GM21529 (cell line): ENCODE results near the gene TNFRSF19.

ENCODE experiments used
- ATAC-seq: cut with Tn5 transposase; IDR thresholded peaks from one replicate; pipeline ENCODE4 v1.9.1; 2021; ENCODE audit not compliant: unreplicated experiment

TNFRSF19 gene

GRCh38 chr13:23600534-23600933 lies 30.3 kb downstream of the TNFRSF19 start:
- ATAC-seq = no peak

GRCh38 chr13:23605831-23606230 lies 35.6 kb downstream of the TNFRSF19 start:
- ATAC-seq = no peak

- no peak for ATAC-seq
Observed at GRCh38 chr13:23608138-23608537, 37.9 kb downstream of the TNFRSF19 start.

DNA sequence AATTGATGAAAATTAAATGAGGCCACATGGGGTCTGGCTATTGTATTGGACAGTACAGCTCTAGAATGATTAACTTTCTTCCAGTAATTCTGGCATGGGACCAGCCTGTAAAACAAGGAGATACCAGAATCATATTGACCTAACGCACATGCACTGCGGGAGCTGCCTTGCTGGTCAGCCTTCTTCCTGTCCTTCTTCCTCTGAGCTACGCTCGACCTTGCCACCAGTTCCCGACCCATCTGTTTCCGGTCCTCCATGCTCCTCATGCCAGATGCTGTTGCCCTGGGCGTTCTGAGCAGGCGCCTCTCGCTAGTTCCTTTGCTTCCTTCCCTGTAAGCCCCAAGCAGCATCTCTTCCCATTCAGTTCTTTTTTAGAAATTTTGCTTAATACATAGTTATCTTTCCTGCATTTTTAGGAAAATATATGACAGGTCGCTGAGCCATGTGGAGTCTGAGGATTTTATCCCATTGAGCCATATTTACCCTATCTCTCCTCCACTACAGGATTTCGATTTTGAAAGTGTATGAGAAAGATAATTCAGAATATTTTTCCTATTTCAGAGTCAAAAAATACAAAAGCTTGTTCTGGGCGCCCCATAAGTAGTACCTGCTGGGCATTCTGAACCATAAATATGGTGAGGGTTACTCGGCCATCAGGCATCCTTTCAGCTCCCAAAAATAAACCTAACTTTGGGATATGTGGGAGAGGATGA lies 38.6 kb downstream of the TNFRSF19 start:
- no peak for ATAC-seq

- ATAC-seq = no peak
Observed at GRCh38 chr13:23609414-23609760, 39.2 kb downstream of the TNFRSF19 start.

- no peak for ATAC-seq
Observed at GRCh38 chr13:23609874-23610576, 39.8 kb downstream of the TNFRSF19 start.

GRCh38 chr13:23610966-23611491 lies 40.8 kb downstream of the TNFRSF19 start:
- no peak for ATAC-seq

DNA sequence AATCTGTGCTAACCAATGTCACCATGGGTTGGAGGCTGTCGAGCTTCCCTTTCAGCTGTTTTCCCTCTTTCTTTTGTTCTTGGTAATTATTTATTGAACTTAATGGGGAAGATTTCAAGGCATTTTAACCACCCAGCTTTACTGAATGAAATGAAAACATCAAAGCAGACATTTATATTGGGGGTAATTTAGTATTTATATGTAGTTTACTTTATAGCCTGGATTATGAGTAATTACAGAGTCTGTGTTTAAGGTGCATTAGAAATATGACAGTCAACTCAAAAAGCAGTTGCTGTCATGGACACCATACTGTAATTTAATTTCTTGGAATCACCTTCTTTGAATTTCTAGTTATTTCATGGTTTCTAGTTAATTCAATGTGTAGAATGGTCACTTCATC lies 42.0 kb downstream of the TNFRSF19 start:
- ATAC-seq = no peak

GRCh38 chr13:23612731-23613130 lies 42.5 kb downstream of the TNFRSF19 start:
- no peak for ATAC-seq

DNA sequence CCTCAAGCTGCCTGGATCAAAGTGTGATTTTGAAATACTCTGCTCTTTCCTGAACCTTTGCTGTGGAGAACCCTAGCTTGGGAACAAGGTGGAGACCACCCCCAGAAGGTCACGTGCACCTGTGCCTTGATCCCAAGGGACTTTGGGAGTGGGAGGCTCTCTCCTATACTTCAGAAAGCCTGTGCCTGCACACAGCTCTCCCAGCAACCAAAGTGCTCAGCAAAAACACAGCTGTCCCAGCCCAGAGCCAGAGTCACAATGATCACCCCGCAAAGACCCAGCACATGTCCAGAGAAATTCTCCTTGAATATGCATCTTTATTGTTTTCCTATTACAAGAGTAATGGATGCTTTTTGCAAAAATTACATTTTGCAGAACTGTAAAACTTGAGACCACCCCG lies 43.4 kb downstream of the TNFRSF19 start:
- ATAC-seq = no peak

GRCh38 chr13:23615395-23616081 lies 45.3 kb downstream of the TNFRSF19 start:
- ATAC-seq = no peak

GRCh38 chr13:23616228-23616627 lies 46.0 kb downstream of the TNFRSF19 start:
- ATAC-seq = no peak

DNA sequence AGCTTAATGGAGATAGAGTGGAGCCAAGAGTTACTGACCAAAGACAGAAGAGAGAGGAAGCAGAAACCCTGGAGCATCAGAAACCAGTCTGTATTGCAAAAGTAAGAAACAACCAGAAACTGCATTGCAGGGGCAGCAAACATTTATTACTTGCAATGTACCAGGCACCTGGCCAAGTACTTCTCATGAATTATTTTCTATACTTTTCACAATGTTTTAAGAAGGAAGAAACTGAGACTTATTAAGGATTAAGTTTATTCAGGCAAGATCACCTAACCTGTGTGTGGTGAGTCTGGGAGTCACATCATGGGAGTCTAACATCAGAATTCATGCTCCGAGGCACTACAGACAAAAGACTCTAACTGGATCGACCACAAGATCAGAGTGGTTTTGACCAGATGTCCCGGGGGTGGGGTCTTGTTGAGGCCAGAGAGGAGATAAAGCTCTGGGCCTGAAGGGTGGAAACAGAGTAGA lies 47.4 kb downstream of the TNFRSF19 start:
- ATAC-seq = no peak

DNA sequence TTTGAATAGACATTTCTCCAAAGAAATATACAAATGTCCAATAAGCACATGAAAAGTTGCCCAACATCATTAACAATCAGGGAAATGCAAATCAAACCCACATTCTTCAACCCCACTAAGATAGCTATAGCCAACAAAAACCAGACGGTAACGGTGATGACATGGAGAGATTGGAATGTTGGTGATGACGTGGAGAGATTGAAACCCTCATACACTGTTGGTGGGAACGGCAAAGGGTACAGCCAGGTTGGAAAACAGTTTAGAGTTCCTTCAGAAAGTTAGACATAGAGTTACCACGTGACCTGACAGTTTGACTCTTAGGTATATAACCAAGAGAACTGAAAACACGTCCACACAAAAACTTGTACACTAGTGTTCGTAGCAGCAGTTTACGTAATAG lies 48.1 kb downstream of the TNFRSF19 start:
- ATAC-seq = no peak

DNA sequence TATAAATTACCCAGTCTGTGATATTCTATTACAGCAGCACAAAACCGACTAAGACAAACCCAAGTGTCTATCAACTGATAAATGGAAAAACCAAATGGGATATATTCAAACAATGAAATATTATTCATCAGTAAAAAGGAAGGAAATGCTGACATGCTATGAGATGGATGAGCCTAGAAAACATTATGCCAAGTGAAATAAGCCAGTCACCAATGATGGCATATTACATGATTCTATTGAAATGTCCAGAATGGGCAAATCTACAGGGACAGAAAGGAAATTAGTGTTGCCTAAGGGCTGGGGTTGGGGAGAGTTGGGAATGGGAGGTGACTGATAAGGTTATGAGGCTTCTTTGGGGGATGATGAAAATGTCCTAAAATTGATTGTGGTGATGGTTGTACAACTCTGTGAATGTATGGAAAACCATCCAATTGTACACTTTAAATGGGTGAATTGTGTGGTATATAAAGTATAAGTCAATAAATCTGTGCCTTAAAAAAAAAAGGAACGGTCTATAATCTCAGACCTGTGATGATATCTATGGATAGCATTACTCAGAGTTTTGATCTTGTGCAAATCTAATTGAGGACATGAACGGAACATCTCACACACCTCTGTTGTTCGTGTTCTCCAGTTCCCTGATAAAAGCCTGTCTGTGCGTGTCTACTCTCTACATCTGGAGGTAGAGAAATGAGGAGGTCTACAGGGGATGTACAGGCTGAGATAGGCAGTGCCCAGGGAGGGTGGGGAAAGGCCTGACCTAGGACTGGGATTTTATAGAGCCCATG lies 49.0 kb downstream of the TNFRSF19 start:
- no peak for ATAC-seq

DNA sequence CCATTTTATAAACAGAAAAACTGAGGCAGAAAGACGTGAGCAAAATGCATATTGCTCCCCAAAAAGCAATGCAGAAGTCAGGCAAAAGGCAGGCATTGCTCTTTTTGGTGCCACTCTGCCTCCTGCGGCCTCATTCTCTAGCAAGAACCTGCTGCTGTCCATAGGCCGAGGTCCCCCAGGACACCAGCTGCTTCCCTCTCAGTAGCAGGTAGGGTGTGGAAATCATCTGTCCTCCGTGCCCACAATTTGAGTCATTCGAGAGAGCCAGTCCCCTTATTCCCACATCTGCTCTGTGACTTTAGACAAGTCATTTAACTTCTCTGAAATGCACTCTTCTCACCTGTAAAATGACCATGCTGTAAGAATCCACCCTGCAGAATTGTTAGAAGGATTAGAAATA lies 50.0 kb downstream of the TNFRSF19 start:
- ATAC-seq = no peak

- no peak for ATAC-seq
Observed at GRCh38 chr13:23620613-23621315, 50.6 kb downstream of the TNFRSF19 start.

- ATAC-seq = no peak
Observed at GRCh38 chr13:23621316-23621645, 51.1 kb downstream of the TNFRSF19 start.

GRCh38 chr13:23622985-23623384 lies 52.8 kb downstream of the TNFRSF19 start:
- ATAC-seq = no peak

GRCh38 chr13:23623394-23623793 lies 53.2 kb downstream of the TNFRSF19 start:
- ATAC-seq = no peak

- no peak for ATAC-seq
Observed at GRCh38 chr13:23626700-23627099, 56.5 kb downstream of the TNFRSF19 start.
